GM18951 (cell line): ENCODE data around the gene MYO18B.

ENCODE experiments used
- POLR2A ChIP-seq: IDR thresholded peaks from 4 replicates; pipeline ENCODE4 v1.6.1; 2011; ENCODE audit warnings: mild to moderate bottlenecking; ENCODE audit not compliant: insufficient read length, insufficient read depth; ENCODE audit errors: extremely low read depth
- in situ Hi-C: fragments of 300-500 bp; cut with MboI; formaldehyde crosslinking; loops from one replicate; pipeline ENCODE4 v1.12.0; 2022; ENCODE audit warnings: low sequenced_read_pairs, mixed read lengths, inconsistent platforms; ENCODE audit not compliant: unreplicated experiment

MYO18B gene

GRCh38 chr22:25911243-25911972 is 169.4 kb downstream of the MYO18B start:
- no peak for TF ChIP-seq POLR2A
- in situ Hi-C loops, result no loop called here

GRCh38 chr22:25919452-25919851 is 177.5 kb downstream of the MYO18B start:
- no peak for TF ChIP-seq POLR2A
- in situ Hi-C loops, result no loop called here

- TF ChIP-seq POLR2A, result no peak
- in situ Hi-C loops, result no loop called here
Observed at GRCh38 chr22:25922141-25922540, 180.2 kb downstream of the MYO18B start.

- in situ Hi-C loops, result no loop called here
- TF ChIP-seq POLR2A, result no peak
Observed at GRCh38 chr22:25923914-25924313, 181.9 kb downstream of the MYO18B start.

GRCh38 chr22:25928038-25928437 is 186.1 kb downstream of the MYO18B start:
- no peak for TF ChIP-seq POLR2A
- in situ Hi-C loops, result no loop called here

- in situ Hi-C loops, result no loop called here
- TF ChIP-seq POLR2A, result no peak
Observed at GRCh38 chr22:25929321-25929878, 187.4 kb downstream of the MYO18B start.

- no peak for TF ChIP-seq POLR2A
- in situ Hi-C loops, result no loop called here
Observed at GRCh38 chr22:25930083-25930482, 188.1 kb downstream of the MYO18B start.

- in situ Hi-C loops, result no loop called here
- no peak for TF ChIP-seq POLR2A
Observed at GRCh38 chr22:25930788-25931310, 188.9 kb downstream of the MYO18B start.

- no peak for TF ChIP-seq POLR2A
- in situ Hi-C loops, result no loop called here
Observed at GRCh38 chr22:25933158-25933788, 191.3 kb downstream of the MYO18B start.

- no peak for TF ChIP-seq POLR2A
- in situ Hi-C loops, result no loop called here
Observed at GRCh38 chr22:25935266-25936058, 193.5 kb downstream of the MYO18B start.

GRCh38 chr22:25938151-25938550 is 196.2 kb downstream of the MYO18B start:
- TF ChIP-seq POLR2A, result no peak
- in situ Hi-C loops, result no loop called here

GRCh38 chr22:25939384-25939783 is 197.4 kb downstream of the MYO18B start:
- TF ChIP-seq POLR2A, result no peak
- in situ Hi-C loops, result no loop called here

GRCh38 chr22:25940479-25940878 is 198.5 kb downstream of the MYO18B start:
- TF ChIP-seq POLR2A, result no peak
- in situ Hi-C loops, result no loop called here
